ENCODE measurements around the gene CDHR1. TPM values are rescaled to one million over a fixed set of nuclear protein-coding genes. Genes with fewer than 3 reads are reported as not detected.

The CDHR1 gene
- total RNA-seq, 1 experiment from 2014 or later = 5.0 TPM

- no peaks in the 10 kb centered on the region for H3K9me3 Mint-ChIP-seq
- no peaks in the 10 kb centered on the region for H3K4me1 Mint-ChIP-seq
- H3K27me3 Mint-ChIP-seq (ENCODE audit: low read depth) = peaks cover under 1% of the 10 kb centered on the region; the same call in 1 of the 2 replicates
- H3K4me3 Mint-ChIP-seq = no peak overlapping the region
- no peak for ATAC-seq
- ChIA-PET CTCF (no interaction called here), POLR2A (no interaction called here)
- no peak overlapping the region for H3K27ac Mint-ChIP-seq
- H3K36me3 Mint-ChIP-seq = peaks cover under 1% of the 10 kb centered on the region
- no peak for DNase-seq (ENCODE audit: low spot score)
- TF ChIP-seq ATF6 (CRISPR knock-in tag; IDR thresholded peaks at IDR 0.05) = no peak
- TF ChIP-seq ZNF121 (CRISPR knock-in tag; IDR thresholded peaks at IDR 0.05) = no peak
- no peak for TF ChIP-seq HMGA2 (CRISPR knock-in tag; IDR thresholded peaks at IDR 0.05)
- no peak for TF ChIP-seq FOXP1 (CRISPR knock-in tag; IDR thresholded peaks at IDR 0.05; ENCODE audit: borderline replicate concordance)
- no peak for TF ChIP-seq SOX15 (CRISPR knock-in tag; IDR thresholded peaks at IDR 0.05)
- TF ChIP-seq NR1H2 (CRISPR knock-in tag; IDR thresholded peaks at IDR 0.05) = no peak
These were observed 18.9 kb upstream of the CDHR1 start for GRCh38 chr10:84175436-84175835.

GRCh38 chr10:84176351-84176750 is 18.0 kb upstream of the CDHR1 start:
- Mint-ChIP-seq H3K4me3 (no peak overlapping the region), H3K27ac (no peak overlapping the region), H3K27me3 (ENCODE audit: low read depth) (peaks cover 5% of the 10 kb centered on the region), H3K9me3 (peaks cover 4% of the 10 kb centered on the region), H3K4me1 (no peaks in the 10 kb centered on the region), H3K36me3 (peaks cover 5% of the 10 kb centered on the region)
- no peak for ATAC-seq
- TF ChIP-seq FOXP4 (CRISPR knock-in tag; IDR thresholded peaks at IDR 0.05) (no peak), NR3C1 (CRISPR knock-in tag; conservative IDR thresholded peaks at IDR 0.05; ENCODE audit: low read depth) (no peak), E2F1 (CRISPR knock-in tag; IDR thresholded peaks at IDR 0.05) (no peak), MLX (CRISPR knock-in tag; IDR thresholded peaks at IDR 0.05) (no peak), ZMAT4 (CRISPR knock-in tag; IDR thresholded peaks at IDR 0.05) (no peak)
- no peak for DNase-seq (ENCODE audit: low spot score)
- ChIA-PET CTCF (interaction anchor here (1.0 to 1.1 kb wide), 2 partner anchors 29 to 61 kb away, joined by 3 read pairs; no protein-coding TSS in a partner anchor), POLR2A (no interaction called here)

- DNase-seq (ENCODE audit: low spot score) = no peak
- TF ChIP-seq ZNF232 (CRISPR knock-in tag; IDR thresholded peaks at IDR 0.05) (no peak), MYBL2 (CRISPR knock-in tag; IDR thresholded peaks at IDR 0.05) (no peak), CTCF (IDR thresholded peaks at IDR 0.05) (no peak), USF2 (CRISPR knock-in tag; IDR thresholded peaks at IDR 0.05) (no peak), FOXK1 (CRISPR knock-in tag; IDR thresholded peaks at IDR 0.05) (no peak), FOXP1 (CRISPR knock-in tag; IDR thresholded peaks at IDR 0.05; ENCODE audit: borderline replicate concordance) (no peak), RELA (CRISPR knock-in tag; IDR thresholded peaks at IDR 0.05; ENCODE audit: borderline replicate concordance) (no peak), ESRRA (CRISPR knock-in tag; IDR thresholded peaks at IDR 0.05; ENCODE audit: borderline replicate concordance) (no peak), GTF2I (CRISPR knock-in tag; conservative IDR thresholded peaks at IDR 0.05) (no peak), EMX1 (CRISPR knock-in tag; IDR thresholded peaks at IDR 0.05) (no peak), ZNF138 (CRISPR knock-in tag; conservative IDR thresholded peaks at IDR 0.05) (no peak), CREM (CRISPR knock-in tag; IDR thresholded peaks at IDR 0.05) (no peak)
These were observed 17.4 kb upstream of the CDHR1 start for GRCh38 chr10:84176836-84177474.

More at GRCh38 chr10:84176836-84177474, 17.4 kb upstream of the CDHR1 start:
- Mint-ChIP-seq H3K27ac (no peak overlapping the region), H3K4me1 (no peaks in the 10 kb centered on the region), H3K4me3 (no peak overlapping the region), H3K36me3 (peaks cover 7% of the 10 kb centered on the region), H3K27me3 (ENCODE audit: low read depth) (peaks cover 5% of the 10 kb centered on the region), H3K9me3 (peaks cover 7% of the 10 kb centered on the region)
- ChIA-PET POLR2A (no interaction called here), CTCF (interaction anchor here (0.7 to 1.1 kb wide), 3 partner anchors 13 to 60 kb away, joined by 3 read pairs; no protein-coding TSS in a partner anchor)
- ATAC-seq = no peak

Data from WTC11 (cell line).